ENCODE measurements around the gene KIAA0232. TPM values are rescaled to one million over a fixed set of nuclear protein-coding genes. Genes with fewer than 3 reads are reported as not detected.

KIAA0232 gene
- total and polyA plus RNA-seq, 9 of the 15 experiments (the other 6 are each of a cell fraction or from before 2014, with no cell fraction given): 3.5 to 17.4 (median 13.0) TPM

GRCh38 chr4:6754481-6755087, 27.9 kb upstream of the KIAA0232 start (continued):
- TF ChIP-seq, protein P1, sequence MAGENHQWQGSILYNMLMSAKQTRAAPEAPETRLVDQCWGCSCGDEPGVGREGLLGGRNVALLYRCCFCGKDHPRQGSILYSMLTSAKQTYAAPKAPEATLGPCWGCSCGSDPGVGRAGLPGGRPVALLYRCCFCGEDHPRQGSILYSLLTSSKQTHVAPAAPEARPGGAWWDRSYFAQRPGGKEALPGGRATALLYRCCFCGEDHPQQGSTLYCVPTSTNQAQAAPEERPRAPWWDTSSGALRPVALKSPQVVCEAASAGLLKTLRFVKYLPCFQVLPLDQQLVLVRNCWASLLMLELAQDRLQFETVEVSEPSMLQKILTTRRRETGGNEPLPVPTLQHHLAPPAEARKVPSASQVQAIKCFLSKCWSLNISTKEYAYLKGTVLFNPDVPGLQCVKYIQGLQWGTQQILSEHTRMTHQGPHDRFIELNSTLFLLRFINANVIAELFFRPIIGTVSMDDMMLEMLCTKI (IDR thresholded peaks at IDR 0.05; ENCODE audit: partially characterized antibody): no peak
- peak; percentile 55; the same call in 1 of the 2 replicates for TF ChIP-seq TCF7 (IDR thresholded peaks at IDR 0.05; ENCODE audit: borderline replicate concordance)
- no peak for TF ChIP-seq L3MBTL2 (IDR thresholded peaks at IDR 0.05)
- no peak for TF ChIP-seq ZNF583 (CRISPR knock-in tag; IDR thresholded peaks at IDR 0.05)
- no peak for TF ChIP-seq LARP7 (IDR thresholded peaks at IDR 0.05)
- no peak for TF ChIP-seq ZKSCAN3 (CRISPR knock-in tag; IDR thresholded peaks at IDR 0.05)
- TF ChIP-seq, protein P2, sequence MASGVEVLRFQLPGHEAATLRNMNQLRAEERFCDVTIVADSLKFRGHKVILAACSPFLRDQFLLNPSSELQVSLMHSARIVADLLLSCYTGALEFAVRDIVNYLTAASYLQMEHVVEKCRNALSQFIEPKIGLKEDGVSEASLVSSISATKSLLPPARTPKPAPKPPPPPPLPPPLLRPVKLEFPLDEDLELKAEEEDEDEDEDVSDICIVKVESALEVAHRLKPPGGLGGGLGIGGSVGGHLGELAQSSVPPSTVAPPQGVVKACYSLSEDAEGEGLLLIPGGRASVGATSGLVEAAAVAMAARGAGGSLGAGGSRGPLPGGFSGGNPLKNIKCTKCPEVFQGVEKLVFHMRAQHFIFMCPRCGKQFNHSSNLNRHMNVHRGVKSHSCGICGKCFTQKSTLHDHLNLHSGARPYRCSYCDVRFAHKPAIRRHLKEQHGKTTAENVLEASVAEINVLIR (CRISPR knock-in tag; IDR thresholded peaks at IDR 0.05): no peak
- no peak for TF ChIP-seq SMAD3 (CRISPR knock-in tag; conservative IDR thresholded peaks at IDR 0.05)
- peak; percentile 87 for TF ChIP-seq LEF1 (IDR thresholded peaks at IDR 0.05)
- no peak for TF ChIP-seq NFYB (IDR thresholded peaks at IDR 0.05; ENCODE audit: extremely low read depth, insufficient read length)
- no peak for TF ChIP-seq E2F1 (CRISPR knock-in tag; IDR thresholded peaks at IDR 0.05)
- no peak for TF ChIP-seq TBP (optimal IDR thresholded peaks at IDR 0.05; ENCODE audit: low read depth, low read length)
- TF ChIP-seq CTCF (IDR thresholded peaks at IDR 0.05 in 2 of 3, conservative IDR thresholded peaks at IDR 0.05 in 1 of 3; ENCODE audit: insufficient read depth in 2 of 3, low read depth in 1 of 3, low read length in 3 of 3): no peak
- no peak for TF ChIP-seq BRF1 (IDR thresholded peaks at IDR 0.05; ENCODE audit: borderline replicate concordance, extremely low read depth, insufficient read length)
- peak; percentile 82 for TF ChIP-seq PHF20 (IDR thresholded peaks at IDR 0.05; ENCODE audit: partially characterized antibody)
- TF ChIP-seq ZKSCAN8 (CRISPR knock-in tag; IDR thresholded peaks at IDR 0.05): no peak
- no peak for TF ChIP-seq ZNF175 (CRISPR knock-in tag; IDR thresholded peaks at IDR 0.05; ENCODE audit: low read depth)
- TF ChIP-seq, protein P3, sequence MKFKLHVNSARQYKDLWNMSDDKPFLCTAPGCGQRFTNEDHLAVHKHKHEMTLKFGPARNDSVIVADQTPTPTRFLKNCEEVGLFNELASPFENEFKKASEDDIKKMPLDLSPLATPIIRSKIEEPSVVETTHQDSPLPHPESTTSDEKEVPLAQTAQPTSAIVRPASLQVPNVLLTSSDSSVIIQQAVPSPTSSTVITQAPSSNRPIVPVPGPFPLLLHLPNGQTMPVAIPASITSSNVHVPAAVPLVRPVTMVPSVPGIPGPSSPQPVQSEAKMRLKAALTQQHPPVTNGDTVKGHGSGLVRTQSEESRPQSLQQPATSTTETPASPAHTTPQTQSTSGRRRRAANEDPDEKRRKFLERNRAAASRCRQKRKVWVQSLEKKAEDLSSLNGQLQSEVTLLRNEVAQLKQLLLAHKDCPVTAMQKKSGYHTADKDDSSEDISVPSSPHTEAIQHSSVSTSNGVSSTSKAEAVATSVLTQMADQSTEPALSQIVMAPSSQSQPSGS (CRISPR knock-in tag; IDR thresholded peaks at IDR 0.05): no peak
- TF ChIP-seq RHOXF2B (CRISPR knock-in tag; conservative IDR thresholded peaks at IDR 0.05): no peak
- TF ChIP-seq ZNF699 (CRISPR knock-in tag; IDR thresholded peaks at IDR 0.05; ENCODE audit: insufficient replicate concordance): no peak
- TF ChIP-seq SAFB (IDR thresholded peaks at IDR 0.05; ENCODE audit: borderline replicate concordance, low read depth, low read length): no peak
- TF ChIP-seq IFI16 (CRISPR knock-in tag; IDR thresholded peaks at IDR 0.05): no peak
- no peak for TF ChIP-seq MTF1 (CRISPR knock-in tag; IDR thresholded peaks at IDR 0.05; ENCODE audit: borderline replicate concordance)
- TF ChIP-seq GTF2E2 (tag; IDR thresholded peaks at IDR 0.05): no peak

Data from K562 (cell line).